Prostate gland (tissue), 2 donors: ENCODE results near the gene GFM1.

ENCODE experiments used
- POLR2A ChIP-seq: fragments of 450-650 bp; IDR thresholded peaks from one replicate; pipeline ENCODE4 v1.6.1; 2016; ENCODE audit warnings: antibody characterized with exemption, mild to moderate bottlenecking
- TF ChIP-seq, protein P1 (sequence below), 4 experiments: fragments of 200-600 bp in 2 of 4; fragments of 450-650 bp in 2 of 4; sonication (generic) in 2 of 4; IDR thresholded peaks; 1 replicate in 3 of 4; 2 replicates in 1 of 4; pipeline ENCODE4 v1.5.1; 2016 to 2019; ENCODE audit warnings: antibody characterized with exemption in 4 of 4, mild to moderate bottlenecking in 2 of 4, moderate library complexity in 2 of 4

DNA sequence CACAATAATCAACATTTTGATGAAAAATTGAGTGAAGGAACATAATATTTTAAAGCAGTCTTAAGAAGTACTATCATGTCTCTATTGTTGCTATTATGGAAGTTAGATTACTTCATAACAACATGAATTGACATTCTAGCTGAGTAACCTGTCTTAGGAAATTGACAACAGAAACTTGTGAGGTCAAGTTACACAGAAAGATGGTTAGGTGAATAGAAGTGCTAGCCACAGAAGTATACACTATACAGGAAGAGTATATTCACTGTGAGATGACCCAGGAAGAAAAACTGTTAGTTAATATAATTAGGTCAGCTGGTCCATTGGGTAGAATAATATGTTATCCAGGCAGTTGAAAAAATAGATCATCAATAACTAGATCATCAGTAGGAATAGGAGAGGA lies 42.1 kb upstream of the GFM1 start:
- TF ChIP-seq, protein P1, sequence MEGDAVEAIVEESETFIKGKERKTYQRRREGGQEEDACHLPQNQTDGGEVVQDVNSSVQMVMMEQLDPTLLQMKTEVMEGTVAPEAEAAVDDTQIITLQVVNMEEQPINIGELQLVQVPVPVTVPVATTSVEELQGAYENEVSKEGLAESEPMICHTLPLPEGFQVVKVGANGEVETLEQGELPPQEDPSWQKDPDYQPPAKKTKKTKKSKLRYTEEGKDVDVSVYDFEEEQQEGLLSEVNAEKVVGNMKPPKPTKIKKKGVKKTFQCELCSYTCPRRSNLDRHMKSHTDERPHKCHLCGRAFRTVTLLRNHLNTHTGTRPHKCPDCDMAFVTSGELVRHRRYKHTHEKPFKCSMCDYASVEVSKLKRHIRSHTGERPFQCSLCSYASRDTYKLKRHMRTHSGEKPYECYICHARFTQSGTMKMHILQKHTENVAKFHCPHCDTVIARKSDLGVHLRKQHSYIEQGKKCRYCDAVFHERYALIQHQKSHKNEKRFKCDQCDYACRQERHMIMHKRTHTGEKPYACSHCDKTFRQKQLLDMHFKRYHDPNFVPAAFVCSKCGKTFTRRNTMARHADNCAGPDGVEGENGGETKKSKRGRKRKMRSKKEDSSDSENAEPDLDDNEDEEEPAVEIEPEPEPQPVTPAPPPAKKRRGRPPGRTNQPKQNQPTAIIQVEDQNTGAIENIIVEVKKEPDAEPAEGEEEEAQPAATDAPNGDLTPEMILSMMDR (IDR thresholded peaks at IDR 0.05) = no peak
- TF ChIP-seq POLR2A = no peak
